GM23338 (cell line): Measurements from ENCODE around the gene NCOR2. TPM values are rescaled to one million over a fixed set of nuclear protein-coding genes. Genes with fewer than 3 reads are reported as not detected.

Experiments used
- ATAC-seq: fragments of 200-7000 bp; cut with Tn5 transposase; 3 replicates; pipeline ENCODE4 v1.9.1; 2020
- DNase-seq: peaks from one replicate; pipeline ENCODE4 v3.0.0-alpha.2; 2015; ENCODE audit warnings: low spot score
- H2AFZ ChIP-seq: fragments of 200-600 bp; sonication (generic); 2 replicates; pipeline ENCODE4 v1.8.0; 2016; ENCODE audit warnings: antibody characterized with exemption, mild to moderate bottlenecking, moderate library complexity
- H3F3A ChIP-seq: fragments of 200-600 bp; sonication (generic); replicated peaks from 2 replicates; pipeline ENCODE4 v1.8.0; 2017; ENCODE audit warnings: antibody characterized with exemption, mixed run types, low read depth
- H3K27ac ChIP-seq: fragments of 200-600 bp; sonication (generic); 2 replicates; pipeline ENCODE4 v1.6.1; 2016; ENCODE audit warnings: low read depth
- H3K27me3 ChIP-seq: fragments of 200-600 bp; sonication (generic); 2 replicates; pipeline ENCODE4 v1.8.0; 2016; ENCODE audit warnings: mild to moderate bottlenecking, mixed run types, moderate library complexity; ENCODE audit not compliant: insufficient read depth
- H3K36me3 ChIP-seq: fragments of 200-600 bp; sonication (generic); 2 replicates; pipeline ENCODE4 v1.8.0; 2016; ENCODE audit warnings: mild to moderate bottlenecking; ENCODE audit not compliant: insufficient read depth
- H3K4me1 ChIP-seq: fragments of 200-600 bp; sonication (generic); 2 replicates; pipeline ENCODE4 v1.8.0; 2016; ENCODE audit warnings: mild to moderate bottlenecking, moderate library complexity; ENCODE audit not compliant: insufficient read depth
- H3K4me2 ChIP-seq: fragments of 200-600 bp; sonication (generic); 2 replicates; pipeline ENCODE4 v1.7.1; 2017; ENCODE audit warnings: mixed run types
- H3K4me3 ChIP-seq: fragments of 200-600 bp; sonication (generic); 2 replicates; pipeline ENCODE4 v1.6.1; 2016; ENCODE audit warnings: mixed run types
- H3K79me2 ChIP-seq: fragments of 200-600 bp; sonication (generic); replicated peaks from 2 replicates; pipeline ENCODE4 v1.8.0; 2017; ENCODE audit warnings: mild to moderate bottlenecking; ENCODE audit not compliant: insufficient read depth
- H3K9me2 ChIP-seq: fragments of 200-600 bp; sonication (generic); 2 replicates; pipeline ENCODE4 v1.8.0; 2017; ENCODE audit not compliant: insufficient read depth
- H4K20me1 ChIP-seq: fragments of 200-600 bp; sonication (generic); replicated peaks from 2 replicates; pipeline ENCODE4 v1.8.0; 2017; ENCODE audit warnings: mild to moderate bottlenecking; ENCODE audit not compliant: insufficient read depth
- H3K27ac Mint-ChIP-seq: 2 replicates; pipeline ENCODE4 v1.8.0; 2020; ENCODE audit warnings: inconsistent platforms, mild to moderate bottlenecking, moderate library complexity, mixed read lengths
- H3K27me3 Mint-ChIP-seq: 3 replicates; pipeline ENCODE4 v1.8.0; 2022; ENCODE audit warnings: low read depth, mild to moderate bottlenecking, moderate library complexity, mixed read lengths, inconsistent platforms; ENCODE audit not compliant: insufficient read depth, poor library complexity
- H3K36me3 Mint-ChIP-seq: 3 replicates; pipeline ENCODE4 v1.8.0; 2021; ENCODE audit warnings: low read depth, mild to moderate bottlenecking, inconsistent platforms, moderate library complexity, mixed read lengths
- H3K4me1 Mint-ChIP-seq: 3 replicates; pipeline ENCODE4 v1.8.0; 2020; ENCODE audit warnings: mild to moderate bottlenecking, inconsistent platforms, mixed read lengths
- H3K4me3 Mint-ChIP-seq: 3 replicates; pipeline ENCODE4 v1.8.0; 2021; ENCODE audit warnings: moderate library complexity, mild to moderate bottlenecking, inconsistent platforms, mixed read lengths
- H3K9me3 Mint-ChIP-seq: 3 replicates; pipeline ENCODE4 v1.8.0; 2020; ENCODE audit warnings: moderate library complexity, mild to moderate bottlenecking, inconsistent platforms, mixed read lengths
- EZH2 ChIP-seq: fragments of 200-600 bp; sonication (generic); IDR thresholded peaks from one replicate; pipeline ENCODE4 v1.8.0; 2017; ENCODE audit warnings: antibody characterized with exemption, mild to moderate bottlenecking, low read depth; ENCODE audit not compliant: unreplicated experiment
- EZH2phosphoT487 ChIP-seq: fragments of 200-600 bp; sonication (generic); IDR thresholded peaks from one replicate; pipeline ENCODE4 v1.8.1; 2018; ENCODE audit warnings: antibody characterized with exemption; ENCODE audit not compliant: unreplicated experiment
- JUNB ChIP-seq: IDR thresholded peaks from one replicate; pipeline ENCODE4 v1.6.1; 2016; ENCODE audit warnings: antibody characterized with exemption; ENCODE audit not compliant: unreplicated experiment
- NANOG ChIP-seq: IDR thresholded peaks from 2 replicates; pipeline ENCODE4 v1.6.1; 2016; ENCODE audit warnings: antibody characterized with exemption, borderline replicate concordance
- STAT1 ChIP-seq: IDR thresholded peaks from one replicate; pipeline ENCODE4 v1.6.1; 2016; ENCODE audit warnings: antibody characterized with exemption; ENCODE audit not compliant: unreplicated experiment
- ZNF114 ChIP-seq: fragments of 250-450 bp; sonication (Bioruptor Pico); IDR thresholded peaks from 2 replicates; pipeline ENCODE4 v1.5.0; 2020; ENCODE audit warnings: mild to moderate bottlenecking, moderate library complexity
- ZNF331 ChIP-seq: fragments of 250-450 bp; sonication (Bioruptor Pico); IDR thresholded peaks from 2 replicates; pipeline ENCODE4 v1.5.0; 2020; ENCODE audit warnings: low read depth, mild to moderate bottlenecking, moderate library complexity
- polyA plus RNA-seq: library from polyadenylated mRNA; unstranded; fragments of >200 nt; fragmentation: Nextera tagmentation; extraction: Ambion mirVana; gene quantifications from 2 replicates; pipeline ENCODE4 v1.2.1, GENCODE V29; 2016
- total RNA-seq: library from RNA; depleted of rRNA; stranded (reverse); fragments of >200 nt; shearing (Covaris generic); gene quantifications from 2 replicates; pipeline ENCODE4 v1.2.3, GENCODE V29; 2014
- TF ChIP-seq, protein P1 (sequence below): fragments of 250-450 bp; sonication (Bioruptor Pico); IDR thresholded peaks from 2 replicates; pipeline ENCODE4 v1.5.0; 2020; ENCODE audit warnings: mild to moderate bottlenecking, moderate library complexity
- TF ChIP-seq, protein P2 (sequence below): IDR thresholded peaks from one replicate; pipeline ENCODE4 v1.6.1; 2018; ENCODE audit warnings: antibody characterized with exemption; ENCODE audit not compliant: unreplicated experiment
- TF ChIP-seq, protein P3 (sequence below), 2 experiments: fragments of 200-600 bp in 1 of 2; sonication (generic) in 1 of 2; conservative IDR thresholded peaks; 2 replicates each; pipeline versions ENCODE4 v1.5.1 to v1.6.1; 2016 to 2017; ENCODE audit warnings: antibody characterized with exemption in 2 of 2, low read depth in 2 of 2, mild to moderate bottlenecking in 2 of 2, moderate library complexity in 1 of 2

Gene NCOR2
- total and polyA plus RNA-seq, 2 experiments from 2014 or later, result 69.6 to 190 TPM

DNA sequence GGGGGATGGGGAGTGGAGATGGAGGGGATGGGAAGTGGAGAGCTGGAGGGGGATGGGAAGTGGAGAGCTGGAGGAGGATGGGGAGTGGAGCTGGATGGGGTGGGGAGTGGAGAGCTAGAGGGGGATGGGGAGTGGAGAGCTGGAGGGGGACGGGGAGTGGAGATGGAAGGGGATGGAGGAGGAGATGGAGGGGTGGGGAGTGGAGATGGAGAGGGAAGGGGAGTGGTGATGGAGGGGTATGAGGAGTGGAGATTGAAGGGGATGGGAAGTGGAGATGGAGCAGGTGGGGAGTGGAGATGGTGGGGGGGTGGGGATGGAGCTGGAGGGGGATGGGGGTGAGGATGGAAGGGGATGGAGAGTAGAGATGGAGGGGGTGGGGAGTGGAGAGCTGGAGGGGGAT lies 26.1 kb downstream of the NCOR2 start:
- H3K4me1 Mint-ChIP-seq, result peaks cover 41% of the 10 kb centered on the region
- H3K79me2 ChIP-seq, result peaks cover 84% of the 10 kb centered on the region
- ATAC-seq (no peak), DNase-seq (no peak)
- H3K4me2 ChIP-seq, result no peak overlapping the region
- H3K4me3 Mint-ChIP-seq, result no peak overlapping the region
- H3K27me3 Mint-ChIP-seq, result peaks cover 2% of the 10 kb centered on the region
- no peaks in the 10 kb centered on the region for H3K27me3 ChIP-seq
- TF ChIP-seq, protein P1, sequence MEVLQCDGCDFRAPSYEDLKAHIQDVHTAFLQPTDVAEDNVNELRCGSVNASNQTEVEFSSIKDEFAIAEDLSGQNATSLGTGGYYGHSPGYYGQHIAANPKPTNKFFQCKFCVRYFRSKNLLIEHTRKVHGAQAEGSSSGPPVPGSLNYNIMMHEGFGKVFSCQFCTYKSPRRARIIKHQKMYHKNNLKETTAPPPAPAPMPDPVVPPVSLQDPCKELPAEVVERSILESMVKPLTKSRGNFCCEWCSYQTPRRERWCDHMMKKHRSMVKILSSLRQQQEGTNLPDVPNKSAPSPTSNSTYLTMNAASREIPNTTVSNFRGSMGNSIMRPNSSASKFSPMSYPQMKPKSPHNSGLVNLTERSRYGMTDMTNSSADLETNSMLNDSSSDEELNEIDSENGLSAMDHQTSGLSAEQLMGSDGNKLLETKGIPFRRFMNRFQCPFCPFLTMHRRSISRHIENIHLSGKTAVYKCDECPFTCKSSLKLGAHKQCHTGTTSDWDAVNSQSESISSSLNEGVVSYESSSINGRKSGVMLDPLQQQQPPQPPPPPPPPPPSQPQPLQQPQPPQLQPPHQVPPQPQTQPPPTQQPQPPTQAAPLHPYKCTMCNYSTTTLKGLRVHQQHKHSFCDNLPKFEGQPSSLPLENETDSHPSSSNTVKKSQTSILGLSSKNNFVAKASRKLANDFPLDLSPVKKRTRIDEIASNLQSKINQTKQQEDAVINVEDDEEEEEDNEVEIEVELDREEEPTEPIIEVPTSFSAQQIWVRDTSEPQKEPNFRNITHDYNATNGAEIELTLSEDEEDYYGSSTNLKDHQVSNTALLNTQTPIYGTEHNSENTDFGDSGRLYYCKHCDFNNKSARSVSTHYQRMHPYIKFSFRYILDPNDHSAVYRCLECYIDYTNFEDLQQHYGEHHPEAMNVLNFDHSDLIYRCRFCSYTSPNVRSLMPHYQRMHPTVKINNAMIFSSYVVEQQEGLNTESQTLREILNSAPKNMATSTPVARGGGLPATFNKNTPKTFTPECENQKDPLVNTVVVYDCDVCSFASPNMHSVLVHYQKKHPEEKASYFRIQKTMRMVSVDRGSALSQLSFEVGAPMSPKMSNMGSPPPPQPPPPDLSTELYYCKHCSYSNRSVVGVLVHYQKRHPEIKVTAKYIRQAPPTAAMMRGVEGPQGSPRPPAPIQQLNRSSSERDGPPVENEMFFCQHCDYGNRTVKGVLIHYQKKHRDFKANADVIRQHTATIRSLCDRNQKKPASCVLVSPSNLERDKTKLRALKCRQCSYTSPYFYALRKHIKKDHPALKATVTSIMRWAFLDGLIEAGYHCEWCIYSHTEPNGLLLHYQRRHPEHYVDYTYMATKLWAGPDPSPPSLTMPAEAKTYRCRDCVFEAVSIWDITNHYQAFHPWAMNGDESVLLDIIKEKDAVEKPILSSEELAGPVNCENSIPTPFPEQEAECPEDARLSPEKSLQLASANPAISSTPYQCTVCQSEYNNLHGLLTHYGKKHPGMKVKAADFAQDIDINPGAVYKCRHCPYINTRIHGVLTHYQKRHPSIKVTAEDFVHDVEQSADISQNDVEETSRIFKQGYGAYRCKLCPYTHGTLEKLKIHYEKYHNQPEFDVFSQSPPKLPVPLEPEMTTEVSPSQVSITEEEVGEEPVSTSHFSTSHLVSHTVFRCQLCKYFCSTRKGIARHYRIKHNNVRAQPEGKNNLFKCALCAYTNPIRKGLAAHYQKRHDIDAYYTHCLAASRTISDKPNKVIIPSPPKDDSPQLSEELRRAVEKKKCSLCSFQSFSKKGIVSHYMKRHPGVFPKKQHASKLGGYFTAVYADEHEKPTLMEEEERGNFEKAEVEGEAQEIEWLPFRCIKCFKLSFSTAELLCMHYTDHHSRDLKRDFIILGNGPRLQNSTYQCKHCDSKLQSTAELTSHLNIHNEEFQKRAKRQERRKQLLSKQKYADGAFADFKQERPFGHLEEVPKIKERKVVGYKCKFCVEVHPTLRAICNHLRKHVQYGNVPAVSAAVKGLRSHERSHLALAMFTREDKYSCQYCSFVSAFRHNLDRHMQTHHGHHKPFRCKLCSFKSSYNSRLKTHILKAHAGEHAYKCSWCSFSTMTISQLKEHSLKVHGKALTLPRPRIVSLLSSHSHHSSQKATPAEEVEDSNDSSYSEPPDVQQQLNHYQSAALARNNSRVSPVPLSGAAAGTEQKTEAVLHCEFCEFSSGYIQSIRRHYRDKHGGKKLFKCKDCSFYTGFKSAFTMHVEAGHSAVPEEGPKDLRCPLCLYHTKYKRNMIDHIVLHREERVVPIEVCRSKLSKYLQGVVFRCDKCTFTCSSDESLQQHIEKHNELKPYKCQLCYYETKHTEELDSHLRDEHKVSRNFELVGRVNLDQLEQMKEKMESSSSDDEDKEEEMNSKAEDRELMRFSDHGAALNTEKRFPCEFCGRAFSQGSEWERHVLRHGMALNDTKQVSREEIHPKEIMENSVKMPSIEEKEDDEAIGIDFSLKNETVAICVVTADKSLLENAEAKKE (CRISPR knock-in tag), result no peak
- TF ChIP-seq, protein P2, sequence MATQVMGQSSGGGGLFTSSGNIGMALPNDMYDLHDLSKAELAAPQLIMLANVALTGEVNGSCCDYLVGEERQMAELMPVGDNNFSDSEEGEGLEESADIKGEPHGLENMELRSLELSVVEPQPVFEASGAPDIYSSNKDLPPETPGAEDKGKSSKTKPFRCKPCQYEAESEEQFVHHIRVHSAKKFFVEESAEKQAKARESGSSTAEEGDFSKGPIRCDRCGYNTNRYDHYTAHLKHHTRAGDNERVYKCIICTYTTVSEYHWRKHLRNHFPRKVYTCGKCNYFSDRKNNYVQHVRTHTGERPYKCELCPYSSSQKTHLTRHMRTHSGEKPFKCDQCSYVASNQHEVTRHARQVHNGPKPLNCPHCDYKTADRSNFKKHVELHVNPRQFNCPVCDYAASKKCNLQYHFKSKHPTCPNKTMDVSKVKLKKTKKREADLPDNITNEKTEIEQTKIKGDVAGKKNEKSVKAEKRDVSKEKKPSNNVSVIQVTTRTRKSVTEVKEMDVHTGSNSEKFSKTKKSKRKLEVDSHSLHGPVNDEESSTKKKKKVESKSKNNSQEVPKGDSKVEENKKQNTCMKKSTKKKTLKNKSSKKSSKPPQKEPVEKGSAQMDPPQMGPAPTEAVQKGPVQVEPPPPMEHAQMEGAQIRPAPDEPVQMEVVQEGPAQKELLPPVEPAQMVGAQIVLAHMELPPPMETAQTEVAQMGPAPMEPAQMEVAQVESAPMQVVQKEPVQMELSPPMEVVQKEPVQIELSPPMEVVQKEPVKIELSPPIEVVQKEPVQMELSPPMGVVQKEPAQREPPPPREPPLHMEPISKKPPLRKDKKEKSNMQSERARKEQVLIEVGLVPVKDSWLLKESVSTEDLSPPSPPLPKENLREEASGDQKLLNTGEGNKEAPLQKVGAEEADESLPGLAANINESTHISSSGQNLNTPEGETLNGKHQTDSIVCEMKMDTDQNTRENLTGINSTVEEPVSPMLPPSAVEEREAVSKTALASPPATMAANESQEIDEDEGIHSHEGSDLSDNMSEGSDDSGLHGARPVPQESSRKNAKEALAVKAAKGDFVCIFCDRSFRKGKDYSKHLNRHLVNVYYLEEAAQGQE, result no peak
- TF ChIP-seq EZH2 (no peak), ZNF331 (CRISPR knock-in tag) (no peak), NANOG (no peak), STAT1 (no peak), JUNB (no peak), ZNF114 (no peak), EZH2phosphoT487 (no peak)
- TF ChIP-seq, protein P3, sequence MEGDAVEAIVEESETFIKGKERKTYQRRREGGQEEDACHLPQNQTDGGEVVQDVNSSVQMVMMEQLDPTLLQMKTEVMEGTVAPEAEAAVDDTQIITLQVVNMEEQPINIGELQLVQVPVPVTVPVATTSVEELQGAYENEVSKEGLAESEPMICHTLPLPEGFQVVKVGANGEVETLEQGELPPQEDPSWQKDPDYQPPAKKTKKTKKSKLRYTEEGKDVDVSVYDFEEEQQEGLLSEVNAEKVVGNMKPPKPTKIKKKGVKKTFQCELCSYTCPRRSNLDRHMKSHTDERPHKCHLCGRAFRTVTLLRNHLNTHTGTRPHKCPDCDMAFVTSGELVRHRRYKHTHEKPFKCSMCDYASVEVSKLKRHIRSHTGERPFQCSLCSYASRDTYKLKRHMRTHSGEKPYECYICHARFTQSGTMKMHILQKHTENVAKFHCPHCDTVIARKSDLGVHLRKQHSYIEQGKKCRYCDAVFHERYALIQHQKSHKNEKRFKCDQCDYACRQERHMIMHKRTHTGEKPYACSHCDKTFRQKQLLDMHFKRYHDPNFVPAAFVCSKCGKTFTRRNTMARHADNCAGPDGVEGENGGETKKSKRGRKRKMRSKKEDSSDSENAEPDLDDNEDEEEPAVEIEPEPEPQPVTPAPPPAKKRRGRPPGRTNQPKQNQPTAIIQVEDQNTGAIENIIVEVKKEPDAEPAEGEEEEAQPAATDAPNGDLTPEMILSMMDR (conservative IDR thresholded peaks at IDR 0.05; ENCODE audit: low read depth in 2 of 2), result no peak
- H3K4me3 ChIP-seq, result no peak overlapping the region
- no peaks in the 10 kb centered on the region for H3F3A ChIP-seq
- H3K27ac ChIP-seq, result no peak overlapping the region
- no peak overlapping the region for H3K27ac Mint-ChIP-seq
- H3K4me1 ChIP-seq, result peaks cover 31% of the 10 kb centered on the region
- H3K36me3 ChIP-seq, result no peaks in the 10 kb centered on the region
- peaks cover 5% of the 10 kb centered on the region; the same call in 1 of the 3 replicates for H3K9me3 Mint-ChIP-seq
- no peaks in the 10 kb centered on the region for H3K9me2 ChIP-seq
- no peak overlapping the region for H2AFZ ChIP-seq
- H3K36me3 Mint-ChIP-seq, result peaks cover 17% of the 10 kb centered on the region
- peaks cover 48% of the 10 kb centered on the region for H4K20me1 ChIP-seq
